NCI-H2029 treated with DMSO at 0.1 percent for 48 hours (cell line): ENCODE data around the gene STK11IP.

ENCODE experiments used
- DNase-seq: peaks from one replicate; lab custom pipeline; 2025; lab: John Stamatoyannopoulos, UW

STK11IP gene

DNA sequence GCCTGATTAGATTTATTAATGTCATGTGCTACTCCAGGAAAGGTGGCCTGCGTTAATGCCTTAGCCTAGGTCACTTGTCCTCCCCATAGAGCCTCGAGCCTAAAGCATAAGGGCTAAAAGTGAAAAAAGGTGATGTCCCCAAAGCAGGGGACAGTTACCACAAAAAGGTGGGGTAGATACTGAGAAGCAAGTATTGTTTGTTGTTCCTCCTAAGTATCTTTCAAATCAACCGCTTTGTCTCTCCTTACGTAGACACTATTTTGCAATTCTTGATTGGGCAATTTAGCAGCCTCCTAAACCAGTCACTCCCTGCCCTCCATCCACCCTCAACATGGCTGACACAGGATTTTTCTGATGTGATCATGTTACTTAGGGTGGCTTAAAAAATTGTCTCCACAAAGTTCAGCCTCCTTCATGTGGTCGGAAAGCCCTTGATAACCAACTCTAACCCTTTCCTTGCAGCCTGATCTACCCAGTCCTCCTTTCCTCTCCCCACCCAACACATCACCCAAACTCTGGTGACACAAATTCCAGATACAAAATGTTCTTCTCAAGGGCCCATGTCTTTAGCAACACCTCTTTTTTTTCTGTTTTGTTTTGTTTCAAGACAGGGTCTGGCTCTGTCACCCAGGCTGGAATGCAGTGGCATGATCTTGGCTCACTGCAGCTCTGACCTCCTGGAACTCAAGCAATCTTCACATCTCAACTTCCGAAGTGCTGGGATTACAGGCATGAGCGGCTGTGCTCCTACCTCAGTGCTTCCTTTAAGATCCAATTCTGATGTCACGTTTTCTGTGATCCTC, 18.6 kb upstream of the STK11IP start:
- no peak for DNase-seq

DNA sequence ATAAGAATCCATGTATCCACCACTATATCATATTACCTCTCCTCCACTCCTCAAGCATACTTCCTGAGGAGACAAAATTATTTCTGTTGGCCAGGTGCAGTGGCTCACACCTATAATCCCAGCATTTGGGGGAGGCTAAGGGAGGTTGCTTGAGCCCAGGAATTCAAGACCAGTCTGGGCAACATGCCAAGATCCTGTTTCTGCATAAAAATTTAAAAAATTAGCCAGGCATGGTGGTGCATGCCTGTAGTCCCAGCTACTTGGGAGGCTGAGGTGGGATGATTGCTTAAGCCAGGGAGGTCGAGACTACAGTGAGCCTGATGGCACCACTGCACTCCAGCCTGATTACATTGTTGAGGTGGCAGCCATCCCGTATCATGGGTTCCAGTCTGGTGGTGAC, 16.3 kb upstream of the STK11IP start:
- DNase-seq, result no peak

DNA sequence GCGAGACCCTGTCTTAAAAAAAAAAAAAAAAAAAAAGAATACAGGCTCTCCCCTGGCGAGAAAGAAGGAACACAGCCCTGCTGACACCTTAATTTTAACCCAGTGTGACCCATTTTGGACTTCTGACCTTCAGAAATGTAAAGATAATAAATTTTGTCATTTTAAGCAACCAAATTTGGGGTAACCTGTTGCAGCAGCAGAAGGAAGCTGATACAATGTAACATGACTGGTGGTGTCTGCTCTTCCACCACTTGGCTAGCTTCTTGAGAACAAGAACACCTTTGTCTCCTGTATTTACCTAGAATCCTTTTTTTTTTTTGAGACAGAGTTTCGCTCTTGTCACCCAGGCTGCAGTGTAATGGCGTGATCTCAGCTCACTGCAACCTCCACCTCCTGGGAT, 6.6 kb upstream of the STK11IP start:
- DNase-seq, result no peak

DNA sequence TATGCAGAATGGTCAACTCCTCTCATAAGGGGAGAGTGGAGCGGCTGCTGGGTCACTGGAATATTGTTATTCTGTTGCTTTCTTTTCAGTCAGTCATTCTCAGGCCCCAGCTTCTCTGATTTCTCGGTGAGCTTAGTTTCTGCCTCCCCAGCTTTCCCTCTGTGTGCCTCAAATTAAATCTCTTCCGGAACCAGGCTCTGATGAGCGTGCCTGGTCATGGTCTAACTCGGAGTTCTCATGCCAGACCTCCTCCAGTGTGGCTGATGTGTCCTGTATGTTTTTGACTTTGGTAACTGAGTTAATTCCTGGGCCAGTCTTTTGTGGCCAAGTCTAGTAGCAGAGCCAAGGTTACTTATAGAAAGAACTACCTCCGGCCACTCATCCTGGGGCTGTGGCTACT, 4.9 kb upstream of the STK11IP start:
- DNase-seq, result no peak

DNA sequence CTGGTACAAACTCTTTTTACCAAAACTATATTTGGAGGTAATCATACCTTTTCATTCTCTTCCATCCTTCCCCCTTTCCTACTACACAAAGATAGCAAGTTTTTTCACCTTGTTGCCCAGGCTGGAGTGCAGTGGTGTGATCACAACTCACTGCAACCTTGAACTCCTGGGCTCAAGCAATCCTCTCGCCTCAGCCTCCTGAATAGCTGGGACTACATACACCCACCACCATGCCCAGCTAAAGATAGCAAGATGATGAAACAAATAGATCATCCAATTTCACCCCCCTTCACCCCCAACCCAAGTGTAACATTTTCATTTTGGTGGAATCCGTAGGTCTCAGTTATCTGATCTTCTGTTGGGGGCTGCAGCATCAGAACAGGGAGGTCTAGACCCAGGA, 4.5 kb upstream of the STK11IP start:
- no peak for DNase-seq

DNA sequence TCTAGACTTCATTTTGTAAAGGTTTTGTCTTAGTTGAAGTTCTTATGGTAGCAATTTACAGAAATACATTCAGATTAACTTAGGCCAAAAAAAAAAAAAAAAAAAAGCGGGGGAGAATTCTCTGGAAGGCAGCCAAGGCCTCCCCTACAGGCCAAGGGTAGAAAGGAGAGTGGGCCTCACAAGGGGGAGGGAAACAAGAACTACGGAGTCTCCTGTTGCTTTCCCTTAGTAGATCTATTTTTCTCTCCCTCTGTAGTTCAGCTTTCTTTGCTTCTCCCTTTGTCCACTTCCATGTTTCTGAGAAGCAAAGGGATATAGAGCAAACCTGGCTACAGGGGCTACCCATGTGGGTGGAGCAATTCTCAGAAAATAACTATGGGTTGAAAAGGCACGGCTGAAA, 2.4 kb upstream of the STK11IP start:
- DNase-seq, result no peak

DNA sequence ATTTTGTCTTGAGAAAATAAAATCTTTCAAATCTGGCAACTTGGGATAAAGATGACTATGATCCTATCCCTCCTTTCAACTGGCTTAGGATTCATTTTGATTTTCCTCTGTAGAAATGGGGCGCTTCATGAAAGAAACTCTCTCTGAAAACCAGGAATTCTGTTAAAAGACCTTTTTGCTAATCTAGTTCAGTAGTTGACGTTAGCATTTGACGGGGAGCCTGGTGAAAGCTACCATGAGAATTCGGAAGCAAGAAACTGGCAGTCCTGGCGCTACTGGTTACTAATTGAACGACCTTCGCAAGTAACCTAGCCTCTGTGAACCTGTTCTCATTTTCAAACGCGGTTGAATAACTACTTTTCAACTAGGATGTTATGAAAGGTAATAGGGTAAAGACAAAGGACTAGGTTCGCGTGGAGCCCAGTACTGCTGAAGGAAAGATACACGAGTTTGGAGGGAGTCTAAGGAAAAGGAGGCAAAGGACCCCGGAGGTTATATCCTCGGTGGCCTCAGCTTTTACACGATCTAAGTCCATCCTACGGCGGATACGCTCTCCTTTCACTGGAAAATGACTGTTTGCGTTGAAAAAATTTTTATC, 604 bp upstream of the STK11IP start:
- DNase-seq, result no peak

DNA sequence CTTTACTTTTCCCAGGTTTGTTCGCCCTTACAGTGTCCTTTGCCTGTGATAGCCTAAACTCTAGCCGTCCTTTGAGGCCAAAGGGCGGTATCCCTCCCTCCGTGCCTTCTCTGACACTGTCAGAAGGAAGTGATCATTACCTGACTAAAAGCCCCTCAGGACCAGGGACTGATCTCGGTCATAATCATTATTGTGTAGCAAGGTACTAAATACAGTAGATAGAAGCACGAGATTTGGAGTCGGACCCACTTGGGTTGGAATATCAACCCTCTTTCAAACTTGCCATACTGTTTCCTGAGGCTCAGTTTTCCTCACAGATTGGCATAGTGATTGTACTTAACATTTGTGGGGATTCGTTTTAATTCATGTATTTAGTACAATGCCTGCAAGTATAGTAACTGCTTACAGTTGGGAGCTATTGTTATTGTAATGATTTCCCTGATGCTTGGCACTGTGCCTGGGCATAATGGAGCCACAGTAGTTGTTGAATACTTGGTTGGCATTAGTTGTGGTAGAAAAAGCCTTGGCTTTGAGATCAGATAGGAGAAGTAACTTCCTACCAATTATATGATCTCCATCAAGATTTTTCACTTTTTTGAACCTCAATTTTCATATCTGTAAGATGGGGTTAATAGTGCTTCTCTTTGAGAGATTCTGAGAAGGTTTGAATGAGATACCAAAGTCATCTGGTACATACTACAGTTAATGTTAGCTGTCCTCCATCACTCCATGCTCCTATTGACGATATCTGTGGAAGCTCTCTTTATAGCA, 836 bp downstream of the STK11IP start:
- no peak for DNase-seq

DNA sequence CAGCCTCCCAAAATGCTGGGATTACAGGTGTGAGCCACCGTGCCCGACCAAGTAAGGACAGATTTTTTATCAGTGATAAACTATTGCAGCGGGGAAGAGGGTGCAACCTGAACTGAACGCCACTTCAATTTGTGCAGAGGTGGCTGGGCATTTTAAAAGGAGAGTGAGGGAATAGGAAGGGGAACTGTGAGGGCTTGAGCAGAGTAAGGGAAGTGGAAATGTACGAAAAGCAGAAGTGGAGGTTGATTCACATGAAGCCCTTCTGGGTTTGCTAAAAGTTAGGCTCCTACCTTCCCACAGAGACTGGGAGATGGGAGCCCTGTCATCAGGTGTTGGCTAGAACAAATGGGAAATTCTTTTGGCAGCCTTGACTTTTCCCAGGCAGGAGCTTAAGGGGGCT, 6.1 kb downstream of the STK11IP start:
- no peak for DNase-seq

DNA sequence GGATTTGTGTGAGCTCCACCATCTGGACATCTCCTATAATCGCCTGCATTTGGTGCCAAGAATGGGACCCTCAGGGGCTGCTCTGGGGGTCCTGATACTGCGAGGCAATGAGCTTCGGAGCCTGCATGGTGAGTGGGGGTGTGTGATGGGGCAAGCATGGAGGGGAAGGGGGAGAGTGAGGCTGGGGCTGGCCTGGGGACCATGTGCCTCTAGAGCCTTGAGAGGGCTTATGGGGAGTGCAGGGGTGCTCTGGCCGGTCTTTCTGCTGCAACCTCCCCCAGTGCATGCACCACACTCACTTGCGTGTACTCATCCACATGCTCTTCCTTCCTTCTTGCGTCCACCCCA, 7.9 kb downstream of the STK11IP start:
- DNase-seq, result no peak

DNA sequence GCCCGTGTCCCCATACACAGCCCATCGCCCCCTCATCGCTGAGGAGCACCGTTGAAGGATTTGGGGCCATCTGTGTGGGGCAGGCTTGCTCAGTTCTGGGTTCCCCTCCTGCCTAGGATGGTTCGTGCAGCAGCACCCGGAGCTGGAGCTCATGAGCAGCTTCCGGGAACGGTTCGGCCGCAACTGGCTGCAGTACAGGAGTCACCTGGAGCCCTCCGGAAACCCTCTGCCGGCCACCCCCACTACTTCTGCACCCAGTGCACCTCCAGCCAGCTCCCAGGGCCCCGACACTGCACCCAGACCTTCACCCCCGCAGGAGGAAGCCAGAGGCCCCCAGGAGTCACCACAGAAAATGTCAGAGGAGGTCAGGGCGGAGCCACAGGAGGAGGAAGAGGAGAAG, 10.3 kb downstream of the STK11IP start:
- DNase-seq, result no peak

DNA sequence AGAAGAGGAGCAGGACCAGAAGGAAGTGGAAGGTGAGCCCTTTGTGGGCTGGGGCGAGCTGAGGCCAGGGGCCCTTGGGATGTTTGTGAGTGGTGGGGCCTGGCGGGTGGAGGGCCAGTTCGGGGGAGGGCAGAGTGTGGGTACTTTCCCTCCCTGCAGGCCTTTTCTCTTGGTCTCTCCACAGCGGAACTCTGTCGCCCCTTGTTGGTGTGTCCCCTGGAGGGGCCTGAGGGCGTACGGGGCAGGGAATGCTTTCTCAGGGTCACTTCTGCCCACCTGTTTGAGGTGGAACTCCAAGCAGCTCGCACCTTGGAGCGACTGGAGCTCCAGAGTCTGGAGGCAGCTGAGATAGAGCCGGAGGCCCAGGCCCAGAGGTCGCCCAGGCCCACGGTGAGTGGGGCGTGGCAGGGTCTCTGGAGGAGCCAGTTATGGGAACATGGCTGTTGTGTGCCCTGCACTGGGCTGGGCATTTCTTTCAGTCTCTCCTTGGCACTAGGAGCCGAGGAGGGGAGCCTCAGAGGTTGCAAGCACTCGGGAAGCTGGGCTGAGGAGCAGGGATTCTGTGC, 10.8 kb downstream of the STK11IP start:
- DNase-seq, result no peak

DNA sequence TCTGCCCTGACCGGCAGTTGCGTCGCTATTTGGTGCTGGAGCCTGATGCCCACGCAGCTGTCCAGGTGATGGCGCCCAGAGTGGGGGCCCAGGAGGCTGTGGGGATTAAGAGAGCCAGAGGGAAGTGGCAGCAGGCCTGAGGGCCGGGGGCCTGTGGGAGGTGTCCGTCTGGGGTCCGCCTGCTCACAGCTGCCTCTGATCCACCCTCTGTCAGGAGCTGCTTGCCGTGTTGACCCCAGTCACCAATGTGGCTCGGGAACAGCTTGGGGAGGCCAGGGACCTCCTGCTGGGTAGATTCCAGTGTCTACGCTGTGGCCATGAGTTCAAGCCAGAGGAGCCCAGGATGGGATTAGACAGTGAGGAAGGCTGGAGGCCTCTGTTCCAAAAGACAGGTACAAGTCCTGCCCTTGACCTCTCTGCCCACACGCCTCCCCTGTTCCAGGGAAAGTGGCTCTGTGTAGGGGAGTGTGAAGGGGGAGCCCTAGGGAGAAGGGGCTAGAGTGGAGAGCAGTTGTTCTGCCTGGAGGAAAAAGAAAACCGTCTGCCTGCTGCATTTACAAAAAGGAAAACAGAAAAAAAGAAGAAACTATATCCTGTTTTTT, 11.6 kb downstream of the STK11IP start:
- DNase-seq, result no peak

DNA sequence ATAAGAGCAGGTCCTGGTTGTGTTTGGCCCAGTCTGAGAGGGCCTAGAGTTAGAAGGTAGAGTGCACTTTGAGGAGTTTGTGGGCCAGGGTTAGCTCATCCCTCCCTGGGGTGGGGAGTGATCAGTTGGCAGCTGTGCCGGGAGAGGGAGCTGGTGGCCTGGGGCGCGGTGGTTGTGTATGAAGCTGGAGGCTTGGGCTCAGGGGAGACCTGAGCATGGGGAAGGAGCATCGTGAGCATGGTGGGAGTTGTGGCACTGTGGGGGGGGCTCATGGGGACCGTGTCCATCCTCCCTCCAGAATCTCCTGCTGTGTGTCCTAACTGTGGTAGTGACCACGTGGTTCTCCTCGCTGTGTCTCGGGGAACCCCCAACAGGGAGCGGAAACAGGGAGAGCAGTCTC, 13.6 kb downstream of the STK11IP start:
- DNase-seq, result no peak

DNA sequence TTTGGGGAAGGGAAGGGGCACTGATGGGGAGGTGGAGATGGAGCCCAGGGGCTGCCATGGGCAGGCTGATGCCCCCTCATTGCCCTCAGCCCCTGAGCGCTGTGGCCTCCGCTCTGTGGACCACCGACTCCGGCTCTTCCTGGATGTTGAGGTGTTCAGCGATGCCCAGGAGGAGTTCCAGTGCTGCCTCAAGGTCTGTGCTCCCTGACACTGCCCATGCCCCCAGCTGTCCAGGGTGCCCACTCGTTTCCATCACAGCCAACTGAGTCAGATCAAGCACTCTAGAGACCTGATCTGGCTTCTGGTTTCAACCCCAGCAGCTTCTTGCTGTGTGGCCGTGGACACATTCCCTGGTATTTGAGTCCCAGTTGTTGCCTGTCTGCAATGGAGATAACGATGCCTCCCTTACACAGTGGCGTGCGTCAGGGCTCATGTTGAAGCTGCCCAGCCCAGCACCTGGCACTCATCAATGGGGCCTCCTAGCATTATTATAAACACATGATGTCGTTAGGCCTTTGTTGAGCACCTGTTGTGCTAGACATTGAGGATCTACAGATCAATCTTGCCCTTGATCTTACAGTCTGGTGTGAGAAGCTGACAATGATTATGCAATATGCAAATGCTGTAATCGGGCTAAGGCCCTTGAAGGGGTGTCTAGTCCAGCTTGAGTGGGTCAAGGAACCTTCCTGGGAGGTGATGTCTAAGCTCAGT, 14.4 kb downstream of the STK11IP start:
- no peak for DNase-seq

DNA sequence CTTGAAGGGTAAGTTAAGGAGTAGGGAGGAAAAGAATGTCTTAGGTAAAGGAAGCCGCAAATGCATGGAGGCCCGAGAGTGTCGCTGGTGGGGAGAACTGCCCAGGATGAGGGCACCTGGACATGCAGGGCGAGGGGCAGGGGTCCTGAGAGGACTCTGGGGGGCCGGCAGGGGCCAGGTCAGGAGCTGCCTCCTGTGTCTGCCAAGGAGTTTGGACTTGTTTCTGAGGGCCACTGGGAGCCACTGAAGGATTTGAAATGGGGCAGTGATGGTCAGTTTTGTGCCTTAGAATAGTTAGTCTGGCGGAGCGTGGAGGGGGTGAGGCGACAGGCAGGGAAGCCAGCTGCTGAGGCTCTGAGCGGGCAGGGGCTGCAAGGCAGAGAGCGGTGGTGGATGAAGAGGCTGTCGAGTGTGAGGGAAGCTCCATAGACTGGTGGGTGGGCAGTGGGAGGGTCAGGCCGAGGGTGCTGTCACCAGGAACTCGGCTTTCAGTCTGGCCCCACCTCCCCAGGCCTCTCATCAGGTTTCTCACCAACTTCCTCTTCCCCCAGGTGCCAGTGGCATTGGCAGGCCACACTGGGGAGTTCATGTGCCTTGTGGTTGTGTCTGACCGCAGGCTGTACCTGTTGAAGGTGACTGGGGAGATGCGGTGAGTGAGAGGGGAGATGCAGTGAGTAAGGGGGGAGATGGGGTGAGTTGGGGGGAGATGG, 15.1 kb downstream of the STK11IP start:
- no peak for DNase-seq

DNA sequence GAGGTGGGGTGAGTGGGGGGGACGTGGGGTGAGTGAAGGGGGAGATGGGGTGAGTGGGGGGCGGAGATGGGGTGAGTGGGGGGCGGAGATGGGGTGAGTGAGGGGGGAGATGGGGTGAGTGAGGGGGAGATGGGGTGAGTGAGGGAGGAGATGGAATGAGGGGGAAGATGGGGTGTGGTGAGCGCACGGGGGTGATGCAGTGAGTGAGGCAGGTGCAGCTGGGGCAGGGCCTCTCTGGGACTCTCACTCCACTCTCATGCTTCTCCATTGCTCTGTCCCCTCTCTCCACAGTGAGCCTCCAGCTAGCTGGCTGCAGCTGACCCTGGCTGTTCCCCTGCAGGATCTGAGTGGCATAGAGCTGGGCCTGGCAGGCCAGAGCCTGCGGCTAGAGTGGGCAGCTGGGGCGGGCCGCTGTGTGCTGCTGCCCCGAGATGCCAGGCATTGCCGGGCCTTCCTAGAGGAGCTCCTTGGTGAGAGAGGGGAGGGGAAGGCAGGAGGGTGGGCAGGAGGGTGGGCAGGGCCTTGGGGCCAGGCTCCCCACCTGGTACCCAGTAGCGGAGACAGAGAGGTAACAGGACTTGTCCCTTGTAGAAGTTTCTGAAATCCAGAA, 15.9 kb downstream of the STK11IP start:
- DNase-seq, result no peak

DNA sequence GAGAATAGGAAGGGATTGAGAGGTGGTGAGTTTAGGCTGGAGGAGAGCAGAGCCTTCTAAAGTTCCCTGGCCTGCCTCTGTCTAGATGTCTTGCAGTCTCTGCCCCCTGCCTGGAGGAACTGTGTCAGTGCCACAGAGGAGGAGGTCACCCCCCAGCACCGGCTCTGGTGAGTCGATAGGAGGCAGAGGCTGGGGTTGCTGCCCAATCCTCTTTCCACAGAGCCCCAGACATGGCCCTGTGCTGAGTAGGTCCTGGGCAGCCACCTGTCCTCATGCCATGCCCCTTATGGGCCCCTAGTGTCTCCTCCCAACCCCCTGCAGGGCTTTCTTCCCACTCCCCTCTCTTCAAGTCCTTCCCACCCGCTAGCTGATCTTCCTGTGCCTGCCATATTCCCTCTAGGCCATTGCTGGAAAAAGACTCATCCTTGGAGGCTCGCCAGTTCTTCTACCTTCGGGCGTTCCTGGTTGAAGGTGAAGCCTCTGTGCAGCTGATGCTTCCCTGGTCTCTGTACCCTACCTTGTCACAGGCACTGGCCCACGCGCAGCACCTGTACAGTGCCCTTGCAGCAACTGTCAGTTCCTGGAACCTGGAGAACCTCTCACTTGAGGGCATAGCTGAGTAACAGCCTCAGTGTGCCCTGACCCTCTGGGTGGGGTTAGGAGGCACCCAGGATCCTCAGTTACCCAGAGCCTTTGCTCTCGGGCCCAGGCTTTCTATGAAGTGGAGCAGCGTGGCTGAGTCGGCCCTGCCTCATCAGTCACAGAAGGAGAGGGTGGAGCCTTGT, 16.6 kb downstream of the STK11IP start:
- DNase-seq, result no peak

DNA sequence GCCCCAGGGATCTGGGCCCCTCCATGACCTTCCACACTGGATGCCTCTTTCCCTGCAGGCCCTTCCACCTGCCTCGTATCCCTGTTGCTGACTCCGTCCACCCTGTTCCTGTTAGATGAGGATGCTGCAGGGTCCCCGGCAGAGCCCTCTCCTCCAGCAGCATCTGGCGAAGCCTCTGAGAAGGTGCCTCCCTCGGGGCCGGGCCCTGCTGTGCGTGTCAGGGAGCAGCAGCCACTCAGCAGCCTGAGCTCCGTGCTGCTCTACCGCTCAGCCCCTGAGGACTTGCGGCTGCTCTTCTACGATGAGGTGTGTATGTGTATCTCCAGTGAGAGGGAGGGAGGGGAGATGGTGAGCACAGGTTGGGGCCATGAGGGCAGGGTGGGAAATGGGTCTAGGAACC, 17.4 kb downstream of the STK11IP start:
- no peak for DNase-seq

DNA sequence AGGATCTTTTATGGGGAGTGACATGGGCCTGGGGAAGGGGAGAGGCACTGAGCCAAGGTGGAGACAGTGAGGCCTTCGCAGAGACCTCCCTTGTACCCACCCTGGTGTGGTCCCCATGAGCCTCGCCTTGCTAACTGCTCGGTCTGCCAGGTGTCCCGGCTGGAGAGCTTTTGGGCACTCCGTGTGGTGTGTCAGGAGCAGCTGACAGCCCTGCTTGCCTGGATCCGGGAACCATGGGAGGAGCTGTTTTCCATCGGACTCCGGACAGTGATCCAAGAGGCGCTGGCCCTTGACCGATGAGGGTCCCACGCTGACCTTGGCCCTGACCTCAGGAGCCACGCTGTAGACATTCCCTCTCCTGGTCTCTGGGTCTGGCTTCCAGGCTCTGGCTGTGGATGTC, 18.2 kb downstream of the STK11IP start:
- DNase-seq, result no peak
